Measurements from ENCODE around the gene RYR3.

The RYR3 gene

GRCh38 chr15:33322091-33322490 is 11.3 kb downstream of the RYR3 start:
- DNase-seq: no peak

- no peak for DNase-seq
Measured at GRCh38 chr15:33324609-33325008, 13.8 kb downstream of the RYR3 start.

GRCh38 chr15:33326908-33327307 is 16.1 kb downstream of the RYR3 start:
- DNase-seq: no peak

DNA sequence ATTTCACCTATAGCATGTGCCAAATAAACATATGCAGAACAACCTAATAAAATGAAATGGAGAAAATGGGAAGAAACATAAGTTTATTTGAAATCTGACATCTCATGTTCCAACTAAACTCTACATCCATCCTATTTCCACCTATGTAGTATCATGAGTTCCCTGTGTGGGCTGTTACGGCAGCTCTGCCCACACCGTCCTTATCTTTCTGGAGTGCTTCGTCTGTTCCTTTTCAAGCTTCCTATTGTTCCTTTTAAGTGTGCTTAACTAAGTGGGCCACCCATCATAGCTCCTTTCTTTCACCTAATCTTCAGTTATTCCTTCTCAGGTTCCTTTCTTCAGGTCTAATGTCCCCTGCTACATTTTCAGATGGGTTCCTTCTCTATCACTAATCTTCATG is 17.3 kb downstream of the RYR3 start:
- no peak for DNase-seq

DNA sequence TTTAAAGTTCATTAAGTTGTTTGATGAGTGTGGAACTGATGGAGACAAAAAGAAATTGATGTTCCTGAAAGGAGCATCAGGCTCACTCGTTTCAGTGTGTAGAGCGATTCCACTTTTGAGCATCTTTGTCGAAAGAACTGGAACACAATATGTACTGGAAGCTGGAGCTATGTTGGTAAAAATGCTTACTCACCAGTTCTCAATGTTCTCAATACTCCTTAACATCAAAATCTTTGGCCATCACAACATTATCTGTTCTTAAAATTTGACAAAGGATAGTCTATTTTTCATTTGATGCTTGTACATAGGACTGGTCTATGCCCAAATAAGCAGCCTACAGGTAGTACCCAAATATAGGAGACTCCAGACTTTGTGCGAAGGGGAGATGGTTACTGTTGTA is 18.7 kb downstream of the RYR3 start:
- DNase-seq: no peak

GRCh38 chr15:33330931-33331330 is 20.2 kb downstream of the RYR3 start:
- DNase-seq: no peak

DNA sequence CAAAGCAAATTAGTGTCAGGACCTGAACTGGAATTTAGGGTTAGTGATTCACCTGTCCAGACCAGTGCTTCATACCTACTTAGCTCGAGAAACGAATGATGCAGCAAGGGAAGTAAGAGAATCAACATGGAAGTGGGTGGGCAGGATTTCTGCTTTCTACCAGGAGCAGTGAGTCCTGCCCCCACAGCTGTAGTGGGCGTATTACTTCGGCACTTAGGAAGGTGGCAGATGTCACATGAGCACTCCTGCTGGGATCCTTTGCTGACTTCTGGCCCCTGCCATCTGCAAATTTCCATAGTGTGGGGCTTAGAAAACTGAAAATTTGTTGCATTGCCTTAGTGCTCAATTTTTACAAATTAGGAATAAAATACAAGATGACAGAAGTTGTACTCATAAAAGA is 31.2 kb downstream of the RYR3 start:
- no peak for DNase-seq

GRCh38 chr15:33343275-33343674 is 32.5 kb downstream of the RYR3 start:
- DNase-seq: no peak

DNA sequence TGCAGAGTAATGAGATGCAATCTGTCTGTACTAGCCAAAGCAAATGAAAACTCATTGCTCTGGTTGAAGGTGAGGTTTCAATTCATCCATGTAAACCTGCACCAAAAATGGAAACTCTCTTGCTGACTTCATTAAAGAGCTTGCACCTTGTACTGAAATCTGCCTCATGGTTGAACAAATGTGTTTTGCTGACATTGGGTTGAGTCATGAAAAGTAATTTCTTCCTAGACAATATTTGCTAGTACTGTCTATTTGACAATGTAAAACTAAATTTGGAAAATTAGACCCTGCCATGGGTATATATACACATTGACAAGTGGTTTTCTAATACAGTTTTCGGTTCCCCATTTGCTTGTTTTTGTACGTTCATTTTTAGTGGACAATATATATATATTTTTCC is 33.3 kb downstream of the RYR3 start:
- DNase-seq: no peak

GRCh38 chr15:33344530-33344929 is 33.8 kb downstream of the RYR3 start:
- no peak for DNase-seq

DNA sequence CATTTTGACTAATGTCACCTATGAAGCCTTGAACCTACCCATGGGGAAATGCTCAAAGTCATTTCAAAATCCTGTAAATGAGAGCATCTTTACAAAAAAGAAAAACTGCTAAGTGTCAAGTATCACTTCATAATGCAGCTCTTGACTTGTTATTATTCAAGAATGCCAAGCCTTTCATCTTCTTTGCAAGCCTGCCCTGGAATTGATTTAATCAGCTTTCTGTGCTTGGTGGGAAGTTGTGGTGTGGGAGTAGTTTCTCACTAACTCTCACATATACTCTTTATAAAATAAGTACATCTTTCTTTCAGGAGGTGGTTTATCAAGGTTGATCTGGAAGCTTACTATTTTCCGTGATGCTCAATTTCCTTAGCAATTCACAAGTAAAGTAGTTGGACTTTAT is 43.6 kb downstream of the RYR3 start:
- no peak for DNase-seq

- no peak for DNase-seq
Measured at GRCh38 chr15:33357845-33358244, 47.1 kb downstream of the RYR3 start.

DNA sequence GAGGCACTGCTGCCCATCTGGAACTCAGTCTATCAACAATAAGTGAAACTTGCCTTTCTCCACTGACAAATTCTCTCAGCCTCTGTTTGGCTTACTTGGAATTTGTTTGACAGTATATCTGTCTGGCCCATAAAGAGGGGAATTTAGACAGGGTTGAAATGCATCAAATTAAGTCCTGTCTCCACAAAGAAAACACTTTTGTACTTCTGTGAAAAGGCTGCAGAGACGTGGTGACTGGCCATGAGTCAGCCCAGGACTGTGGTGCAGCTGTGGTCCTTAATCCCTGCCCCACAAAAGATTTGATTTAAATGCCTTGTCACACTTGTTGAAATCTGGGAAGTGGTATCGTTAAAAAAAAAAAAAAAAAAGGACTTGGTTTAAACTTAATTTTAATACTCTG is 47.5 kb downstream of the RYR3 start:
- no peak for DNase-seq

GRCh38 chr15:33360886-33361285 is 50.1 kb downstream of the RYR3 start:
- no peak for DNase-seq

DNA sequence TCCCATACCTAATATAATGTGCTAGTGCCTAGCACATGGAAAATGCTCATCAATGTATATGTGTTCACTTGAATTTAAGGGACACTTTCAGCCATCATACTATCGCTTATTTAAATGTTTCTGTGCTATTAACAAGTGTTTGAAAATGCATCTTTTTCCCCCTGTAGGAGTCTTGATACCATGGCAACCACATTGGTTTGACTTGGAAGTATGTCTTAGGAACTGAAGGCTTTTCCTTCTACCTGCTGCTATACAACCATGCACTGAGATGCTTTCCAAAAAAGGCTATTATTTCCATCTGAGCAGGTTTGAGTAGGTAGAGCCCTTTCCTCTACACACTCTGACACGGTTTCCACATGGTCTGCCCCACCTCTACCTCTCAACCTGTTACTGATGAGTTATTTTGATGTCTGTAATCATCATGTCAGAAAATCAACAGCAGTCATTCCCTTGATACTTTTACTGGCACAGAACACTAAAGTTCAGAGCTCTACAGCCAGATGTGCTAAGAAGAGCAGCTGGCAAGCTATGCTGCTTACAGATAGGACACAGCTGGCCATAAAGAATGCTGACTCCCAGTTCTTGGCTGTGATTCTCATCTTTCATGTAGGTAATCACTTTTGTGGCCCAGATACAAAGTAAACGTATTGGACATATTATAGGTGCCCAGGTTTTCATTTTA is 59.3 kb downstream of the RYR3 start:
- no peak for DNase-seq

GRCh38 chr15:33370623-33371020 is 59.9 kb downstream of the RYR3 start:
- DNase-seq: no peak

- no peak for DNase-seq
Measured at GRCh38 chr15:33371159-33371558, 60.4 kb downstream of the RYR3 start.

DNA sequence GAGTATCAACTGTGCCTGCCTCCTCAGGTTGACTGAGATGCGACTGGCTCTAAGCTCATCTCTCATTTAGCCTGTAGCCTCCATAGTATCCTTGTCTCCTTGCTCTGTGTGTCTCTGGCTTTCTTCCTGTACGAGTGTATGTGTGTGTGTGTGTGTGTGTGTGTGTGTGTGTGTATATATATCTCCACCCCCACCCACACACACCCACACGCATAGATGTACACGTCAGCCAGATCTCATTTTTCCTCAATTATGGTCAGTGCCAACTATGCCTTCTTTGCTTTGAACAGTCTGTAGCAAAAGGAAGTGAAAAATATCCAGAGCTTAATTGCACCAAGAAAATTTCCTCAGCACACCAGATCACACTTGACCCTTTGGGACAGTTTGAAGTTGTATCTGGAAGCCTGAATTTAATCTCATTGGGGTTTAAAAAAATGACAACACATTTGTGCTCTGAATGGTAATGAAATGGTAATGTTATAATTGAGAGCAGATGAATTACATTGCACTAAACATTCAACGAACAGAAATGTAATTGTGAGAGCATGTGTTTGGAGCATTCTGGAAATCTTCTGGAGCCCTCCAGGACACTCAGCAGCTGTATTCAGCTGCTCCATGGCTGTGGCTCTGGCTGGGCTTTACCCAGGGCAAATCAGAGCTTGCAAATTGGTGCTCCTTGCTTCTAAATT is 63.6 kb downstream of the RYR3 start:
- DNase-seq: no peak

GRCh38 chr15:33375236-33375635 is 64.5 kb downstream of the RYR3 start:
- no peak for DNase-seq

GRCh38 chr15:33377204-33377603 is 66.4 kb downstream of the RYR3 start:
- no peak for DNase-seq

DNA sequence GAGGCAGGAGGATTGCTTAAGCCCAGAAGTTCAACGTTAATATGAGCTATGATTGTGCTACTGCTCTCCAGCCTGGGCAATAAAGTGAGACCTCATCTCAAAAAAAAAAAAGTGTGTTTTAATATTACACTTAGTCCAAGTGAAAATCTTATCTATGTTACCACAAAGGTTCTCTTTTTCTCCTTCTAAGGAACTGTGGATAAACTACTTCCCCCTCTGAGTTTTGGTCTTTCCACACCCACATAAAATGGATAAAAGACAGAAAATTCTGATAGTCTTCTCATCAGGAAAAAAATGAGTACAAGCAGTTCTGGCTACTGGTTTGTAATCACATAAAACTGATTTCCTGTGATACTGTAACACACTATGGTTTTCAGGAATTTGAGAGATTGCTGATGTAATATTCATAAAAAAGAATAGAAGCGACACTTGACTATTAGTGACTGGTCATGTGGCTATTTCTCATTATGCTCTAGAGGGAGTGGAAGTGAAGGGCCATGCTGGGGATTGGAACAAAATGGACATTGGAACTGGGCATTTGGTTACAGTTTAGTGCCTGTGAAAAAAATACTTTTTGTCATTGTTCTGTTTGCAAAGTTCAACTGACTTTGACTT is 68.2 kb downstream of the RYR3 start:
- DNase-seq: no peak

DNA sequence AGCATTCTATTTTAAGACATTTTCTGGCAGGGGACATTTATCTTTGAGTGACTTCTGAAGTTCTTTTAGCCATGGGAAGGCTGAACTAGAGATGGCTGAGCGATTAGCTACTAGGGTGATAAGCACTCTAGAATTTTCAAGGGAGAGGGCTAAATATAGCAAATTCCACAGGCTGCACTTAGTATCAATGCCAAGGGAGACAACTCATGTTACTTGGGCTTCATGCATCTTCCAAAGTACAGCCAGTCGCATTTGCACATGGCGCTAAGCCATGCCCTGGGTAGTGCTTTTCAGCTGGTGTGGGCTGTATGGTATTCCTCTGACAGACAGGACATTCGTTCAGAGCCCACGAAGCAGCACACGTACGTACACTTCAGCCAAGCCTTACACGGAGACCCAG is 69.6 kb downstream of the RYR3 start:
- no peak for DNase-seq

DNA sequence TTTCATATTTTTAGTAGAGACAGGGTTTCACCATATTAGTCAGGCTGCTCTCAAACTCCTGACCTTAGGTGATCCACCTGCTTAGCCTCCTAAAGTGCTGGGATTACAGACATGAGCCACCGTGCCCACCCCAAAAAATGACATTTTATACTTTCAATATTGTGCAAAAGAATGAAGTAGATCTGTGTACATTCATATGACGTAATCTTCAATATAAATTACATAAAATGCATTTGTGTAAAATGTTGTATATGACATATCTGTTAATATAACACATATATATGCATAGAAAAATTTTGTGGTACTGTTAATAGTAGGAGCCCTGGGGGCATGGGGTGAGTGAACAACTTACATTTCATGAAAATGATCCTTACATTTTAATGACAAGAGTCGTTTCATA is 71.7 kb downstream of the RYR3 start:
- DNase-seq: no peak

DNA sequence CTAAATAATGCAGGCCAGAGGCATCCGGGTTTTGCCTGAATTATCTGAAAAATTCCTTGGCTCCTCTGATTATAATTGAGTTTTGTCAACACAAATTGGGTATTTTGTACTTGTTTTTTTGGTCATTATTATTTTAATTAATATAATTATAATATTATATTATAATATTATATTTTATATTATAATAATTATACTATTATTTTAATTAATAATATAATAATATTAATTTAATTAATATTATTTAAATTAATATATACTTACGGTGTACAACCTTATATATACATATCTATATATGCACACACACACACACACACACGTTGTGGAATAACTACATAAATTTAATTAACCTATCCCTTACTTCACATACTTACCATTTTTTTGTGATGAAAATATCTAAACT is 73.5 kb downstream of the RYR3 start:
- DNase-seq: no peak

DNA sequence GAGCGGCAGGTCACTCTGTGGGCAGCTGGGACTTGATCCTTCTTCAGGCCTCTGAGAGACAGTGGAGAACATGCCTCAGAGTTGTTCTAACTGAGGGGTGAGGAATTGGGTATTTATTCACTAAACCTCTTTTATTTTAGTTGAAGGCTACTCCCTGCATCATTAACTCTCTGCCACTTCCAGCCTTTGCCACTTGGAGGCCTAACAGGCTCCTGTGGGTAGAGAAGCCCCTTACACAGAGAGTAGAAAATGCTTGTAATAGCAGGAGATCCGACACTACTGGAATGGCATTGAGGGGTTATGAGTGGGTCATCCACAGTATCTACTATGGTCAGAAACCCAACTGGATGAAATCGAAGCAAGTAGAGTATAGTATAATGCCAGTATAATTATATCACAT is 81.7 kb downstream of the RYR3 start:
- DNase-seq: no peak

Measured in activated CD4-positive, CD25-positive, alpha-beta regulatory T cell treated with anti-CD3 and anti-CD28 coated beads, Interleukin-2, amount 50 U/mL, for 72 hours (primary cell).